Ishikawa (cell line): ENCODE data around the gene PEX11G.
A peak's percentile ranks its signal among the peaks of the same experiment; 100 is the strongest.

Experiments used
- CEBPB ChIP-seq: IDR thresholded peaks from 2 replicates; pipeline ENCODE4 v1.6.1; 2012
- CREB1 ChIP-seq: IDR thresholded peaks from 2 replicates; pipeline ENCODE4 v1.6.1; 2012; ENCODE audit warnings: low read depth
- EGR1 ChIP-seq: IDR thresholded peaks from 2 replicates; pipeline ENCODE4 v1.6.1; 2012
- EP300 ChIP-seq: IDR thresholded peaks from 2 replicates; pipeline ENCODE4 v1.6.1; 2012; ENCODE audit warnings: borderline replicate concordance
- FOXM1 ChIP-seq: IDR thresholded peaks from 2 replicates; pipeline ENCODE4 v1.6.1; 2012; ENCODE audit warnings: low read depth, borderline replicate concordance
- MAX ChIP-seq: IDR thresholded peaks from 2 replicates; pipeline ENCODE4 v1.6.1; 2012
- NFIC ChIP-seq: IDR thresholded peaks from 2 replicates; pipeline ENCODE4 v1.6.1; 2012
- RAD21 ChIP-seq: IDR thresholded peaks from 2 replicates; pipeline ENCODE4 v1.6.1; 2012; ENCODE audit warnings: low read depth
- REST ChIP-seq: IDR thresholded peaks from 2 replicates; pipeline ENCODE4 v1.6.1; 2012; ENCODE audit warnings: low read depth, mild to moderate bottlenecking
- TAF1 ChIP-seq: IDR thresholded peaks from 2 replicates; pipeline ENCODE4 v1.6.1; 2012; ENCODE audit warnings: low read depth, mild to moderate bottlenecking
- TCF12 ChIP-seq: IDR thresholded peaks from 2 replicates; pipeline ENCODE4 v1.6.1; 2012; ENCODE audit warnings: low read depth
- TEAD4 ChIP-seq: IDR thresholded peaks from 2 replicates; pipeline ENCODE4 v1.6.1; 2012
- USF1 ChIP-seq: IDR thresholded peaks from 2 replicates; pipeline ENCODE4 v1.6.1; 2012
- YY1 ChIP-seq: IDR thresholded peaks from 2 replicates; pipeline ENCODE4 v1.6.1; 2012; ENCODE audit warnings: low read depth
- ZBTB7A ChIP-seq: IDR thresholded peaks from 2 replicates; pipeline ENCODE4 v1.6.1; 2012; ENCODE audit warnings: low read depth

Gene PEX11G

GRCh38 chr19:7502552-7502951, 13.7 kb upstream of the PEX11G start:
- TF ChIP-seq FOXM1 (no peak), ZBTB7A (no peak), USF1 (no peak), TCF12 (no peak), NFIC (no peak), MAX (no peak), CREB1 (no peak), EGR1 (no peak), EP300 (no peak), YY1 (no peak), REST (no peak), TAF1 (no peak), TEAD4 (no peak), CEBPB (no peak), RAD21 (no peak)

GRCh38 chr19:7500811-7501450, 12.1 kb upstream of the PEX11G start:
- TF ChIP-seq TEAD4 = peak; percentile 45; the same call in 1 of the 2 replicates
- no peak for TF ChIP-seq USF1
- no peak for TF ChIP-seq RAD21
- TF ChIP-seq MAX = peak; percentile 99
- TF ChIP-seq NFIC = no peak
- TF ChIP-seq TAF1 = 0 out of 2 replicates have a peak, but pooled peaks have one; percentile 14
- no peak for TF ChIP-seq REST

GRCh38 chr19:7497292-7497691, 8.5 kb upstream of the PEX11G start:
- no peak for TF ChIP-seq TCF12
- no peak for TF ChIP-seq RAD21
- no peak for TF ChIP-seq USF1
- no peak for TF ChIP-seq EGR1
- TF ChIP-seq YY1 = no peak
- no peak for TF ChIP-seq FOXM1
- TF ChIP-seq ZBTB7A = no peak
- TF ChIP-seq MAX = no peak
- no peak for TF ChIP-seq NFIC
- TF ChIP-seq EP300 = no peak

GRCh38 chr19:7494416-7495098, 5.7 kb upstream of the PEX11G start:
- no peak for TF ChIP-seq FOXM1
- no peak for TF ChIP-seq MAX
- TF ChIP-seq REST = no peak
